Liver (tissue), 9 donors: Measurements from ENCODE around the gene HRH1. TPM values are rescaled to one million over a fixed set of nuclear protein-coding genes. Genes with fewer than 3 reads are reported as not detected.

Experiments used
- DNase-seq: peaks from one replicate; pipeline ENCODE4 v3.0.0-alpha.2; 2017; ENCODE audit warnings: low spot score
- H3K27ac ChIP-seq, 2 donors: one replicate each; pipeline ENCODE4 v1.7.0; 2013; ENCODE audit warnings: inconsistent platforms in 2 of 2, low read length in 2 of 2, control low read depth in 1 of 2, low read depth in 1 of 2, mild to moderate bottlenecking in 1 of 2
- H3K27me3 ChIP-seq, 4 donors: one replicate each; pipeline versions ENCODE4 v1.6.1 to v1.7.0; 2013; ENCODE audit warnings: low read length in 3 of 4, inconsistent platforms in 1 of 4, mild to moderate bottlenecking in 1 of 4, moderate library complexity in 1 of 4; ENCODE audit not compliant: control insufficient read depth in 4 of 4, insufficient read depth in 4 of 4
- H3K36me3 ChIP-seq, 4 donors: one replicate each; pipeline versions ENCODE4 v1.6.1 to v1.7.0; 2013; ENCODE audit warnings: low read length in 3 of 4, mild to moderate bottlenecking in 3 of 4, low read depth in 1 of 4, moderate library complexity in 1 of 4; ENCODE audit not compliant: control insufficient read depth in 4 of 4, insufficient read depth in 3 of 4
- H3K4me1 ChIP-seq, 4 donors: one replicate each; pipeline versions ENCODE4 v1.6.1 to v1.7.0; 2013; ENCODE audit warnings: low read length in 3 of 4, mild to moderate bottlenecking in 3 of 4, moderate library complexity in 1 of 4; ENCODE audit not compliant: control insufficient read depth in 4 of 4, insufficient read depth in 4 of 4
- H3K4me3 ChIP-seq, 3 donors: one replicate each; pipeline versions ENCODE4 v1.6.1 to v1.7.0; 2013; ENCODE audit warnings: low read length in 3 of 3, control low read depth in 1 of 3, low read depth in 1 of 3, mild to moderate bottlenecking in 1 of 3
- H3K9ac ChIP-seq, 2 donors: one replicate each; pipeline ENCODE4 v1.7.0; 2013; ENCODE audit warnings: low read length in 2 of 2, mild to moderate bottlenecking in 2 of 2, moderate library complexity in 2 of 2, control low read depth in 1 of 2, low read depth in 1 of 2
- H3K9me3 ChIP-seq, 4 donors: one replicate each; pipeline versions ENCODE4 v1.6.1 to v1.7.0; 2013; ENCODE audit warnings: low read length in 3 of 4; ENCODE audit not compliant: control insufficient read depth in 4 of 4
- EGR1 ChIP-seq, 2 donors: IDR thresholded peaks; 2 replicates each; pipeline ENCODE4 v1.6.1; 2016 to 2018; ENCODE audit warnings: antibody characterized with exemption in 2 of 2, low read depth in 2 of 2
- FOXA1 ChIP-seq: IDR thresholded peaks from 2 replicates; pipeline ENCODE4 v1.6.1; 2016; ENCODE audit warnings: antibody characterized with exemption
- FOXA2 ChIP-seq: IDR thresholded peaks from 2 replicates; pipeline ENCODE4 v1.6.1; 2016; ENCODE audit warnings: antibody characterized with exemption
- HNF4A ChIP-seq, 2 donors: conservative IDR thresholded peaks; 2 replicates each; pipeline ENCODE4 v1.6.1; 2016; ENCODE audit warnings: antibody characterized with exemption in 2 of 2, mild to moderate bottlenecking in 2 of 2
- HNF4G ChIP-seq: IDR thresholded peaks from 2 replicates; pipeline ENCODE4 v1.6.1; 2016; ENCODE audit warnings: antibody characterized with exemption
- JUND ChIP-seq, 2 donors: IDR thresholded peaks; 2 replicates each; pipeline ENCODE4 v1.6.1; 2016; ENCODE audit warnings: antibody characterized with exemption in 2 of 2
- NR2F2 ChIP-seq: IDR thresholded peaks from 2 replicates; pipeline ENCODE4 v1.6.1; 2016; ENCODE audit warnings: antibody characterized with exemption
- RXRA ChIP-seq, 2 donors: IDR thresholded peaks; 2 replicates each; pipeline ENCODE4 v1.6.1; 2017 to 2018; ENCODE audit warnings: antibody characterized with exemption in 2 of 2, mild to moderate bottlenecking in 1 of 2
- SP1 ChIP-seq: IDR thresholded peaks from 2 replicates; pipeline ENCODE4 v1.6.1; 2018; ENCODE audit warnings: antibody characterized with exemption, mild to moderate bottlenecking
- TAF1 ChIP-seq: conservative IDR thresholded peaks from 2 replicates; pipeline ENCODE4 v1.6.1; 2016; ENCODE audit warnings: antibody characterized with exemption, mild to moderate bottlenecking
- WGBS: extraction: QIAGEN DNeasy Blood & Tissue Kit; methylation state at CpG from one replicate; pipeline ENCODE4 v1.1.7; 2013; 5-methylcytosine and 5-hydroxymethylcytosine counted together
- polyA plus RNA-seq, 2 donors: library from polyadenylated mRNA; stranded (reverse) in 1 of 2; unstranded in 1 of 2; fragments of 200-250 nt in 1 of 2; fragments of >200 nt in 1 of 2; fragmentation: Nextera tagmentation in 1 of 2; extraction: Ambion mirVana in 1 of 2; gene quantifications; one replicate each; pipeline versions ENCODE4 v1.2.1 to v1.2.3, GENCODE V29; 2013 to 2015
- total RNA-seq, 2 donors: library from RNA; depleted of rRNA; stranded (reverse); fragments of >200 nt; gene quantifications; one replicate each; pipeline ENCODE4 v1.2.3, GENCODE V29; 2014
- TF ChIP-seq, protein P1 (sequence below): IDR thresholded peaks from 2 replicates; pipeline ENCODE4 v1.6.1; 2016; ENCODE audit warnings: antibody characterized with exemption
- TF ChIP-seq, protein P2 (sequence below): IDR thresholded peaks from 2 replicates; pipeline ENCODE4 v1.6.1; 2016; ENCODE audit warnings: antibody characterized with exemption
- TF ChIP-seq, protein P3 (sequence below): IDR thresholded peaks from 2 replicates; pipeline ENCODE4 v1.6.1; 2016; ENCODE audit warnings: antibody characterized with exemption
- TF ChIP-seq, protein P4 (sequence below): fragments of 150-350 bp; IDR thresholded peaks from 2 replicates; pipeline ENCODE4 v1.5.1; 2017; ENCODE audit warnings: improper control_type of control experiment, low read depth, low read length; ENCODE audit not compliant: missing input control
- donor health status: healthy.
- donor health status: healthy.
- donor health status: healthy.
- donor health status: healthy.
- donor health status: healthy.

The HRH1 gene
- total and polyA plus RNA-seq, 4 donors, result 0.07 to 1.3 (median 0.31) TPM

DNA sequence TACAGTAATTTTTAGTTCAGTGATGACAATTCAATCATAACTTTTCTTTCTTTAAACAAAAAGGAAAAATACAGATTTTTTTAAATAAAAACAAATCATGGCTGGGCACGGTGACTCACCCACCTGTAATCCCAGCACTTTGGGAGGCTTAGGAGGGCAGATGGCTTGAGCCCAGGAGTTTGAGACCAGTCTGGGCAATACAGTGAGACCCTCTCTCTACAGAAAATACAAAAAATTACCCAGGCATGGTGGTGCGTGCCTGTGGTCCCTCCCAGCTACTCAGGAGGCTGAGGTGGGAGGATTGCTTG, 92.3 kb downstream of the HRH1 start:
- Histone ChIP-seq H3K9ac (no peak overlapping the region), H3K36me3 (no peaks in the 10 kb centered on the region), H3K27me3 (no peaks in the 10 kb centered on the region), H3K9me3 (no peaks in the 10 kb centered on the region), H3K4me3 (no peak overlapping the region), H3K27ac (no peak overlapping the region), H3K4me1 (no peaks in the 10 kb centered on the region)
- WGBS, result 92% methylated on average over 2 of the region's 2 CpGs
- DNase-seq, result no peak
- no peak for TF ChIP-seq EGR1 (IDR thresholded peaks at IDR 0.05; ENCODE audit: low read depth in 2 of 2)
- TF ChIP-seq SP1, result no peak
- TF ChIP-seq, protein P1, sequence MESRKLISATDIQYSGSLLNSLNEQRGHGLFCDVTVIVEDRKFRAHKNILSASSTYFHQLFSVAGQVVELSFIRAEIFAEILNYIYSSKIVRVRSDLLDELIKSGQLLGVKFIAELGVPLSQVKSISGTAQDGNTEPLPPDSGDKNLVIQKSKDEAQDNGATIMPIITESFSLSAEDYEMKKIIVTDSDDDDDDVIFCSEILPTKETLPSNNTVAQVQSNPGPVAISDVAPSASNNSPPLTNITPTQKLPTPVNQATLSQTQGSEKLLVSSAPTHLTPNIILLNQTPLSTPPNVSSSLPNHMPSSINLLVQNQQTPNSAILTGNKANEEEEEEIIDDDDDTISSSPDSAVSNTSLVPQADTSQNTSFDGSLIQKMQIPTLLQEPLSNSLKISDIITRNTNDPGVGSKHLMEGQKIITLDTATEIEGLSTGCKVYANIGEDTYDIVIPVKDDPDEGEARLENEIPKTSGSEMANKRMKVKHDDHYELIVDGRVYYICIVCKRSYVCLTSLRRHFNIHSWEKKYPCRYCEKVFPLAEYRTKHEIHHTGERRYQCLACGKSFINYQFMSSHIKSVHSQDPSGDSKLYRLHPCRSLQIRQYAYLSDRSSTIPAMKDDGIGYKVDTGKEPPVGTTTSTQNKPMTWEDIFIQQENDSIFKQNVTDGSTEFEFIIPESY, result no peak
- no peak for TF ChIP-seq HNF4A (conservative IDR thresholded peaks at IDR 0.05)
- TF ChIP-seq FOXA2, result no peak
- TF ChIP-seq, protein P2, sequence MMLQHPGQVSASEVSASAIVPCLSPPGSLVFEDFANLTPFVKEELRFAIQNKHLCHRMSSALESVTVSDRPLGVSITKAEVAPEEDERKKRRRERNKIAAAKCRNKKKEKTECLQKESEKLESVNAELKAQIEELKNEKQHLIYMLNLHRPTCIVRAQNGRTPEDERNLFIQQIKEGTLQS, result no peak
- TF ChIP-seq RXRA (IDR thresholded peaks at IDR 0.05), result no peak
- TF ChIP-seq NR2F2, result no peak

DNA sequence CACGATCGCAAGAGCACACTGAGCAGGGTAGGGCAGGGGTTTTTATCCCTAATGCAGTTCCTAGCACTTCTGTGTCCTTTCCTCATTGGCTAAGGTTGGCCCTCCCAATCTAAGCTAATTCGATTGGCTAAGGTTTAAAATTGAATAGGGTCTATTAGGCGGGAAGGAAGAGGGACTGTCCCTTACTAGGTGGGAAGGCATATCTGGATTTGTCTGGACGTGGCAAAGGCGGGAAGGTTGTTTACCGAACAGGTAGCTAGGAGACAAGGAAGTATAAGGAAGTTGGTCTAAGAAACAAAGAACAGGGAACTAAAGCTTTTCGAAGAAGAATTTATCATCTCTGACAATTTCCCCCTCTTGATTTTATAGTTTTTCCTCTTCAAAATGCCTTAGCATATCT, 93.1 kb downstream of the HRH1 start:
- Histone ChIP-seq H3K9me3 (no peaks in the 10 kb centered on the region), H3K9ac (no peak overlapping the region), H3K27me3 (peaks cover 0 to under 1% (median 0%) of the 10 kb centered on the region in 4 donors), H3K27ac (no peak overlapping the region), H3K4me3 (no peak overlapping the region), H3K4me1 (no peaks in the 10 kb centered on the region), H3K36me3 (no peaks in the 10 kb centered on the region)
- no peak for DNase-seq
- TF ChIP-seq FOXA1 (no peak), FOXA2 (no peak), HNF4G (no peak), TAF1 (no peak)
- TF ChIP-seq, protein P3, sequence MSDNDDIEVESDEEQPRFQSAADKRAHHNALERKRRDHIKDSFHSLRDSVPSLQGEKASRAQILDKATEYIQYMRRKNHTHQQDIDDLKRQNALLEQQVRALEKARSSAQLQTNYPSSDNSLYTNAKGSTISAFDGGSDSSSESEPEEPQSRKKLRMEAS, result no peak
- WGBS, result 65% methylated on average over 8 of the region's 8 CpGs

DNA sequence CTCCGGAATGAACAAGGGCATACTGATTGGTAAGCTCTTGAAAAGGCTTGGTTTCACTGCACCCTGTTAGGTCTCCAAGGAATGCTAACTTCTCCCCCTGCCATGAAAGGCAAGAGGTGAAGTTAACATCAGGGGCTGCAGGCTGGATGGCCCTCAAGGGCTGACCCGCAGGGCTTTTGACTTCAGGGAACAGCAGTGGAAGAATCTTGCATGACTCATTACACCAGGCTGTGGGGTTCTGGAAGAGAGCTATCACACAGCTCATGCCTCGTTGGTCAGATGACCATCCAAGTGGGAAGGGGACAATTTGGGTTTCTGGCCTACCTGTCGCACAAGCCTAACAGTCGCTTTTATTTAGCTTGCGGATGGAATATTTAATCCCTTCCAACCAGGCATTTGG, 94.3 kb downstream of the HRH1 start:
- H3K27ac ChIP-seq, result no peak overlapping the region
- H3K9me3 ChIP-seq, result no peaks in the 10 kb centered on the region
- peaks cover 0 to 2% (median 0%) of the 10 kb centered on the region in 4 donors for H3K27me3 ChIP-seq
- TF ChIP-seq JUND (IDR thresholded peaks at IDR 0.05) (no peak), FOXA1 (no peak)
- TF ChIP-seq, protein P4, sequence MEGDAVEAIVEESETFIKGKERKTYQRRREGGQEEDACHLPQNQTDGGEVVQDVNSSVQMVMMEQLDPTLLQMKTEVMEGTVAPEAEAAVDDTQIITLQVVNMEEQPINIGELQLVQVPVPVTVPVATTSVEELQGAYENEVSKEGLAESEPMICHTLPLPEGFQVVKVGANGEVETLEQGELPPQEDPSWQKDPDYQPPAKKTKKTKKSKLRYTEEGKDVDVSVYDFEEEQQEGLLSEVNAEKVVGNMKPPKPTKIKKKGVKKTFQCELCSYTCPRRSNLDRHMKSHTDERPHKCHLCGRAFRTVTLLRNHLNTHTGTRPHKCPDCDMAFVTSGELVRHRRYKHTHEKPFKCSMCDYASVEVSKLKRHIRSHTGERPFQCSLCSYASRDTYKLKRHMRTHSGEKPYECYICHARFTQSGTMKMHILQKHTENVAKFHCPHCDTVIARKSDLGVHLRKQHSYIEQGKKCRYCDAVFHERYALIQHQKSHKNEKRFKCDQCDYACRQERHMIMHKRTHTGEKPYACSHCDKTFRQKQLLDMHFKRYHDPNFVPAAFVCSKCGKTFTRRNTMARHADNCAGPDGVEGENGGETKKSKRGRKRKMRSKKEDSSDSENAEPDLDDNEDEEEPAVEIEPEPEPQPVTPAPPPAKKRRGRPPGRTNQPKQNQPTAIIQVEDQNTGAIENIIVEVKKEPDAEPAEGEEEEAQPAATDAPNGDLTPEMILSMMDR, result no peak
- 93% methylated on average over 6 of the region's 6 CpGs for WGBS
- no peaks in the 10 kb centered on the region for H3K4me1 ChIP-seq
- H3K36me3 ChIP-seq, result no peaks in the 10 kb centered on the region
- DNase-seq, result no peak
- H3K9ac ChIP-seq, result no peak overlapping the region
- no peak overlapping the region for H3K4me3 ChIP-seq
